ENCODE measurements around the gene EDN2. TPM values are rescaled to one million over a fixed set of nuclear protein-coding genes. Genes with fewer than 3 reads are reported as not detected.

The EDN2 gene
- total RNA-seq, 3 donors from 2014 or later = 2.3 to 3.8 TPM; not detected in 1

GRCh38 chr1:41517062-41517438, 32.6 kb upstream of the EDN2 start:
- Histone ChIP-seq H3K9me3 (no peaks in the 10 kb centered on the region), H3K36me3 (no peaks in the 10 kb centered on the region), H3K27me3 (no peaks in the 10 kb centered on the region), H3K4me3 (peak overlapping the region in 1 of 3 donors; percentile 64), H3K4me1 (peaks cover 3 to 15% of the 10 kb centered on the region in 2 donors), H3K27ac (peak overlapping the region in 1 of 2 donors; percentile 77)
- DNase-seq (ENCODE audit: low spot score in 2 of 2) = no peak
- intact Hi-C loops (cut with DNase I; ENCODE audit: low total_unique reads) = no loop called here
- TF ChIP-seq CTCF (IDR thresholded peaks at IDR 0.05) (no peak), POLR2AphosphoS5 (IDR thresholded peaks at IDR 0.05) (no peak), POLR2A (IDR thresholded peaks at IDR 0.05) (no peak)

GRCh38 chr1:41516168-41517061, 31.9 kb upstream of the EDN2 start:
- no peaks in the 10 kb centered on the region for H3K27me3 ChIP-seq
- no peaks in the 10 kb centered on the region for H3K9me3 ChIP-seq
- H3K4me3 ChIP-seq = peak overlapping the region; percentile 38 to 64 (median 52)
- H3K27ac ChIP-seq = peak overlapping the region; percentile 30 to 77
- peaks cover 3 to 15% of the 10 kb centered on the region in 2 donors for H3K4me1 ChIP-seq
- H3K36me3 ChIP-seq = no peaks in the 10 kb centered on the region
- intact Hi-C loops (cut with DNase I; ENCODE audit: low total_unique reads) = no loop called here
- peak; percentile 67 to 83 (median 81) for TF ChIP-seq CTCF (IDR thresholded peaks at IDR 0.05)
- TF ChIP-seq POLR2A (IDR thresholded peaks at IDR 0.05) = no peak
- TF ChIP-seq POLR2AphosphoS5 (IDR thresholded peaks at IDR 0.05) = peak in 1 of 3 donors; percentile 14
- DNase-seq (ENCODE audit: low spot score in 2 of 2) = peak; percentile 87 to 91

GRCh38 chr1:41515778-41516167, 31.3 kb upstream of the EDN2 start:
- Histone ChIP-seq H3K27ac (peak overlapping the region; percentile 70 to 77), H3K4me1 (peaks cover 3 to 15% of the 10 kb centered on the region in 2 donors), H3K27me3 (no peaks in the 10 kb centered on the region), H3K9me3 (no peaks in the 10 kb centered on the region), H3K4me3 (peak overlapping the region in 2 of 3 donors; percentile 52 to 64), H3K36me3 (no peaks in the 10 kb centered on the region)
- TF ChIP-seq POLR2A (IDR thresholded peaks at IDR 0.05) (no peak), POLR2AphosphoS5 (IDR thresholded peaks at IDR 0.05) (no peak), CTCF (IDR thresholded peaks at IDR 0.05) (no peak)
- intact Hi-C loops (cut with DNase I; ENCODE audit: low total_unique reads) = no loop called here
- DNase-seq (ENCODE audit: low spot score in 2 of 2) = no peak

GRCh38 chr1:41515131-41515678, 30.7 kb upstream of the EDN2 start:
- Histone ChIP-seq H3K36me3 (no peaks in the 10 kb centered on the region), H3K4me1 (peaks cover 3 to 15% of the 10 kb centered on the region in 2 donors), H3K27ac (peak overlapping the region; percentile 70 to 77), H3K4me3 (no peak overlapping the region), H3K9me3 (no peaks in the 10 kb centered on the region), H3K27me3 (no peaks in the 10 kb centered on the region)
- DNase-seq (ENCODE audit: low spot score in 2 of 2) = peak; percentile 75 to 84
- intact Hi-C loops (cut with DNase I; ENCODE audit: low total_unique reads) = no loop called here
- no peak for TF ChIP-seq CTCF (IDR thresholded peaks at IDR 0.05)
- TF ChIP-seq POLR2AphosphoS5 (IDR thresholded peaks at IDR 0.05) = peak in 1 of 3 donors; percentile 39

- no peak overlapping the region for H3K4me3 ChIP-seq
- no peak for TF ChIP-seq POLR2AphosphoS5 (IDR thresholded peaks at IDR 0.05)
- TF ChIP-seq CTCF (IDR thresholded peaks at IDR 0.05) = no peak
- no peak for TF ChIP-seq POLR2A (IDR thresholded peaks at IDR 0.05)
- H3K4me1 ChIP-seq = peaks cover 3 to 15% of the 10 kb centered on the region in 2 donors
- no peaks in the 10 kb centered on the region for H3K27me3 ChIP-seq
- peak overlapping the region; percentile 70 to 77 for H3K27ac ChIP-seq
- intact Hi-C loops (cut with DNase I; ENCODE audit: low total_unique reads) = no loop called here
- DNase-seq (ENCODE audit: low spot score in 2 of 2) = no peak
- H3K9me3 ChIP-seq = no peaks in the 10 kb centered on the region
- H3K36me3 ChIP-seq = no peaks in the 10 kb centered on the region
These were observed 29.9 kb upstream of the EDN2 start for GRCh38 chr1:41514381-41514780.

Measured in breast epithelium (tissue), 4 donors.